ENCODE measurements around the gene USP3.
A peak's percentile ranks its signal among the peaks of the same experiment; 100 is the strongest.
"Not testable (repeated sequence)": the region's sequence is repeated elsewhere in the genome, so short reads cannot be mapped to it uniquely, and the experiment has no call there.

USP3 gene

GRCh38 chr15:63615935-63616334 lies 111.5 kb downstream of the USP3 start:
- Histone ChIP-seq H2BK15ac (replicated peaks; ENCODE audit: low read depth) (no peak overlapping the region), H3K27ac (ENCODE audit: low read depth, low read length) (no peak overlapping the region), H3K4ac (ENCODE audit: low read depth, low read length) (no peak overlapping the region), H4K8ac (ENCODE audit: low read depth, low read length) (no peak overlapping the region), H2BK120ac (ENCODE audit: low read depth, low read length) (no peak overlapping the region), H3K4me1 (ENCODE audit: control insufficient read depth, low read depth, low read length) (no peaks in the 10 kb centered on the region), H3K79me1 (ENCODE audit: low read length) (no peaks in the 10 kb centered on the region), H3K4me3 (ENCODE audit: low read length) (no peak overlapping the region), H3K23ac (ENCODE audit: low read length) (no peak overlapping the region), H3K79me2 (ENCODE audit: control insufficient read depth, insufficient read depth, low read length) (no peaks in the 10 kb centered on the region), H3K4me2 (ENCODE audit: low read length) (no peak overlapping the region), H3K27me3 (ENCODE audit: insufficient read depth, low read length, poor library complexity) (no peaks in the 10 kb centered on the region), H3K36me3 (ENCODE audit: control insufficient read depth, insufficient read depth, low read length) (no peaks in the 10 kb centered on the region), H4K5ac (ENCODE audit: low read length) (no peak overlapping the region), H3K9ac (ENCODE audit: low read length) (no peak overlapping the region), H3K18ac (ENCODE audit: low read length) (no peak overlapping the region), H2AK5ac (ENCODE audit: low read length) (no peak overlapping the region), H2BK5ac (ENCODE audit: low read length) (no peak overlapping the region), H3K56ac (ENCODE audit: low read length) (no peak overlapping the region)
- no CpG with 5 or more reads among the region's 3 CpGs for whole genome bisulfite sequencing (ENCODE audit: extremely low coverage, insufficient coverage, low lambda C conversion rate)
- DNase-seq, result peak; percentile 4

GRCh38 chr15:63617147-63617546 lies 112.8 kb downstream of the USP3 start:
- H3K4me1 ChIP-seq (ENCODE audit: control insufficient read depth, low read depth, low read length); H3K9ac ChIP-seq (ENCODE audit: low read length); H3K27me3 ChIP-seq (ENCODE audit: insufficient read depth, low read length, poor library complexity); H3K36me3 ChIP-seq (ENCODE audit: control insufficient read depth, insufficient read depth, low read length); DNase-seq; H3K79me1 ChIP-seq (ENCODE audit: low read length); H2BK15ac ChIP-seq (replicated peaks; ENCODE audit: low read depth); H2BK5ac ChIP-seq (ENCODE audit: low read length); H3K4me2 ChIP-seq (ENCODE audit: low read length); H3K27ac ChIP-seq (ENCODE audit: low read depth, low read length); H3K79me2 ChIP-seq (ENCODE audit: control insufficient read depth, insufficient read depth, low read length); H3K23ac ChIP-seq (ENCODE audit: low read length); H3K4ac ChIP-seq (ENCODE audit: low read depth, low read length); H4K8ac ChIP-seq (ENCODE audit: low read depth, low read length); H2AK5ac ChIP-seq (ENCODE audit: low read length); H2BK120ac ChIP-seq (ENCODE audit: low read depth, low read length); H4K5ac ChIP-seq (ENCODE audit: low read length); H3K56ac ChIP-seq (ENCODE audit: low read length); H3K4me3 ChIP-seq (ENCODE audit: low read length); H3K18ac ChIP-seq (ENCODE audit: low read length): not testable (repeated sequence)
- WGBS (ENCODE audit: extremely low coverage, insufficient coverage, low lambda C conversion rate), result no CpG with 5 or more reads among the region's 4 CpGs

- not testable (repeated sequence) for H3K4me1 ChIP-seq (ENCODE audit: control insufficient read depth, low read depth, low read length); H3K36me3 ChIP-seq (ENCODE audit: control insufficient read depth, insufficient read depth, low read length); H3K79me2 ChIP-seq (ENCODE audit: control insufficient read depth, insufficient read depth, low read length)
These were observed 113.2 kb downstream of the USP3 start for GRCh38 chr15:63617627-63618026.

GRCh38 chr15:63620760-63621159 lies 116.4 kb downstream of the USP3 start:
- no CpG with 5 or more reads among the region's 2 CpGs for WGBS (ENCODE audit: extremely low coverage, insufficient coverage, low lambda C conversion rate)
- H2BK15ac ChIP-seq (replicated peaks; ENCODE audit: low read depth); H3K27me3 ChIP-seq (ENCODE audit: insufficient read depth, low read length, poor library complexity); H2AK5ac ChIP-seq (ENCODE audit: low read length); H3K4me1 ChIP-seq (ENCODE audit: control insufficient read depth, low read depth, low read length); H3K79me2 ChIP-seq (ENCODE audit: control insufficient read depth, insufficient read depth, low read length); H3K27ac ChIP-seq (ENCODE audit: low read depth, low read length); DNase-seq; H2BK5ac ChIP-seq (ENCODE audit: low read length); H2BK120ac ChIP-seq (ENCODE audit: low read depth, low read length); H3K23ac ChIP-seq (ENCODE audit: low read length); H3K9ac ChIP-seq (ENCODE audit: low read length); H3K79me1 ChIP-seq (ENCODE audit: low read length); H3K36me3 ChIP-seq (ENCODE audit: control insufficient read depth, insufficient read depth, low read length); H3K4me2 ChIP-seq (ENCODE audit: low read length); H4K5ac ChIP-seq (ENCODE audit: low read length); H3K4me3 ChIP-seq (ENCODE audit: low read length); H3K18ac ChIP-seq (ENCODE audit: low read length); H4K8ac ChIP-seq (ENCODE audit: low read depth, low read length); H3K4ac ChIP-seq (ENCODE audit: low read depth, low read length); H3K56ac ChIP-seq (ENCODE audit: low read length): not testable (repeated sequence)

More at GRCh38 chr15:63617627-63618026, 113.2 kb downstream of the USP3 start:
- not testable (repeated sequence) for H4K5ac ChIP-seq (ENCODE audit: low read length); DNase-seq; H3K18ac ChIP-seq (ENCODE audit: low read length); H3K27ac ChIP-seq (ENCODE audit: low read depth, low read length); H2AK5ac ChIP-seq (ENCODE audit: low read length); H2BK15ac ChIP-seq (replicated peaks; ENCODE audit: low read depth); H4K8ac ChIP-seq (ENCODE audit: low read depth, low read length); H3K4me2 ChIP-seq (ENCODE audit: low read length); H3K56ac ChIP-seq (ENCODE audit: low read length); H3K27me3 ChIP-seq (ENCODE audit: insufficient read depth, low read length, poor library complexity); H3K4me3 ChIP-seq (ENCODE audit: low read length); H3K79me1 ChIP-seq (ENCODE audit: low read length); H3K4ac ChIP-seq (ENCODE audit: low read depth, low read length); H3K23ac ChIP-seq (ENCODE audit: low read length); H2BK120ac ChIP-seq (ENCODE audit: low read depth, low read length); H2BK5ac ChIP-seq (ENCODE audit: low read length); H3K9ac ChIP-seq (ENCODE audit: low read length)
- WGBS (ENCODE audit: extremely low coverage, insufficient coverage, low lambda C conversion rate), result no CpG with 5 or more reads among the region's 3 CpGs

GRCh38 chr15:63623232-63623969 lies 119.0 kb downstream of the USP3 start:
- no CpG with 5 or more reads among the region's 8 CpGs for WGBS (ENCODE audit: extremely low coverage, insufficient coverage, low lambda C conversion rate)
- Histone ChIP-seq H4K5ac (ENCODE audit: low read length) (no peak overlapping the region), H3K4me2 (ENCODE audit: low read length) (no peak overlapping the region), H4K8ac (ENCODE audit: low read depth, low read length) (no peak overlapping the region), H3K23ac (ENCODE audit: low read length) (no peak overlapping the region), H3K4me3 (ENCODE audit: low read length) (no peak overlapping the region), H3K4me1 (ENCODE audit: control insufficient read depth, low read depth, low read length) (no peaks in the 10 kb centered on the region), H3K79me2 (ENCODE audit: control insufficient read depth, insufficient read depth, low read length) (no peaks in the 10 kb centered on the region), H3K36me3 (ENCODE audit: control insufficient read depth, insufficient read depth, low read length) (peaks cover 2% of the 10 kb centered on the region), H2BK120ac (ENCODE audit: low read depth, low read length) (no peak overlapping the region), H3K4ac (ENCODE audit: low read depth, low read length) (no peak overlapping the region), H3K27ac (ENCODE audit: low read depth, low read length) (no peak overlapping the region), H3K9ac (ENCODE audit: low read length) (no peak overlapping the region), H2BK15ac (replicated peaks; ENCODE audit: low read depth) (no peak overlapping the region), H2AK5ac (ENCODE audit: low read length) (no peak overlapping the region), H3K27me3 (ENCODE audit: insufficient read depth, low read length, poor library complexity) (no peaks in the 10 kb centered on the region), H3K18ac (ENCODE audit: low read length) (no peak overlapping the region), H3K79me1 (ENCODE audit: low read length) (no peaks in the 10 kb centered on the region), H3K56ac (ENCODE audit: low read length) (no peak overlapping the region), H2BK5ac (ENCODE audit: low read length) (no peak overlapping the region)
- no peak for DNase-seq

GRCh38 chr15:63626955-63627354 lies 122.6 kb downstream of the USP3 start:
- Histone ChIP-seq H4K5ac (ENCODE audit: low read length) (no peak overlapping the region), H3K4me1 (ENCODE audit: control insufficient read depth, low read depth, low read length) (no peaks in the 10 kb centered on the region), H3K4ac (ENCODE audit: low read depth, low read length) (no peak overlapping the region), H3K4me2 (ENCODE audit: low read length) (no peak overlapping the region), H3K56ac (ENCODE audit: low read length) (no peak overlapping the region), H3K79me1 (ENCODE audit: low read length) (no peaks in the 10 kb centered on the region), H3K9ac (ENCODE audit: low read length) (no peak overlapping the region), H4K8ac (ENCODE audit: low read depth, low read length) (no peak overlapping the region), H2BK120ac (ENCODE audit: low read depth, low read length) (no peak overlapping the region), H2BK5ac (ENCODE audit: low read length) (no peak overlapping the region), H2BK15ac (replicated peaks; ENCODE audit: low read depth) (no peak overlapping the region), H2AK5ac (ENCODE audit: low read length) (no peak overlapping the region), H3K36me3 (ENCODE audit: control insufficient read depth, insufficient read depth, low read length) (peaks cover 3% of the 10 kb centered on the region), H3K23ac (ENCODE audit: low read length) (no peak overlapping the region), H3K79me2 (ENCODE audit: control insufficient read depth, insufficient read depth, low read length) (no peaks in the 10 kb centered on the region), H3K18ac (ENCODE audit: low read length) (no peak overlapping the region), H3K27me3 (ENCODE audit: insufficient read depth, low read length, poor library complexity) (no peaks in the 10 kb centered on the region), H3K27ac (ENCODE audit: low read depth, low read length) (no peak overlapping the region), H3K4me3 (ENCODE audit: low read length) (no peak overlapping the region)
- whole genome bisulfite sequencing (ENCODE audit: extremely low coverage, insufficient coverage, low lambda C conversion rate), result no CpG with 5 or more reads among the region's 1 CpG
- DNase-seq, result no peak
